ENCODE measurements around the gene MT1HL1. TPM values are rescaled to one million over a fixed set of nuclear protein-coding genes. Genes with fewer than 3 reads are reported as not detected.
"Not testable (repeated sequence)": the region's sequence is repeated elsewhere in the genome, so short reads cannot be mapped to it uniquely, and the experiment has no call there.

The MT1HL1 gene
- total RNA-seq, 1 donor from 2014 or later, result not detected

GRCh38 chr1:236979149-236979900 lies 24.9 kb downstream of the MT1HL1 start:
- no peak for DNase-seq (ENCODE audit: extremely low read depth, low read depth, low spot score)

- DNase-seq (ENCODE audit: extremely low read depth, low read depth, low spot score), result no peak
These were observed 25.5 kb downstream of the MT1HL1 start for GRCh38 chr1:236978740-236979139.

GRCh38 chr1:236975461-236975860 lies 28.8 kb downstream of the MT1HL1 start:
- DNase-seq (ENCODE audit: extremely low read depth, low read depth, low spot score), result no peak

GRCh38 chr1:236974025-236974424 lies 30.2 kb downstream of the MT1HL1 start:
- DNase-seq (ENCODE audit: extremely low read depth, low read depth, low spot score), result not testable (repeated sequence)

- no peak for DNase-seq (ENCODE audit: extremely low read depth, low read depth, low spot score)
These were observed 37.6 kb downstream of the MT1HL1 start for GRCh38 chr1:236966636-236967035.

- DNase-seq (ENCODE audit: extremely low read depth, low read depth, low spot score), result no peak
These were observed 40.3 kb downstream of the MT1HL1 start for GRCh38 chr1:236963920-236964319.

- DNase-seq (ENCODE audit: extremely low read depth, low read depth, low spot score), result no peak
These were observed 45.1 kb downstream of the MT1HL1 start for GRCh38 chr1:236959112-236959511.

GRCh38 chr1:236957235-236957634 lies 47.0 kb downstream of the MT1HL1 start:
- no peak for DNase-seq (ENCODE audit: extremely low read depth, low read depth, low spot score)

Other genes with a start within 250 kb of the MT1HL1 start
- gene MTR, start 209.1 kb downstream of the MT1HL1 start, total RNA-seq, result 22.2 and 28.4 TPM in 2 replicates
- not detected in 2 replicates for gene RYR2, start 37.7 kb upstream of the MT1HL1 start, total RNA-seq

Measured in glomerular endothelial cell (primary cell).